H1 (cell line): ENCODE measurements around the gene WDFY4. TPM values are rescaled to one million over a fixed set of nuclear protein-coding genes. Genes with fewer than 3 reads are reported as not detected.

Experiments
- CTCF ChIA-PET: fragments of 300-600 bp; sonication (Branson Sonifier 250); formaldehyde crosslinking; loops from one replicate; lab custom pipeline; 2021; ENCODE audit not compliant: partially characterized antibody; lab: Charles Lee
- POLR2A ChIA-PET: fragments of 300-600 bp; sonication (Branson Sonifier 250); formaldehyde crosslinking; loops from one replicate; lab custom pipeline; 2021; ENCODE audit warnings: inconsistent platforms; ENCODE audit not compliant: partially characterized antibody; lab: Charles Lee
- DNase-seq, 2 experiments: peaks; one replicate each; pipeline versions ENCODE4 v3.0.0 to v3.0.0-alpha.2; 2010 to 2022; ENCODE audit warnings: low spot score in 2 of 2, low read depth in 1 of 2, mixed read lengths in 1 of 2
- FAIRE-seq: peaks from 2 replicates; lab custom pipeline; 2011; peaks lifted over from hg19 to GRCh38; lab: Jason Lieb, UNC
- H2AFZ ChIP-seq: 2 replicates; pipeline ENCODE4 v1.8.1; 2012; ENCODE audit warnings: low read length, inconsistent platforms
- H2AK5ac ChIP-seq: 2 replicates; pipeline ENCODE4 v1.6.1; 2013; ENCODE audit warnings: low read depth, low read length
- H2BK120ac ChIP-seq: replicated peaks from 2 replicates; pipeline ENCODE3; 2013; ENCODE audit warnings: low read depth, low read length, inconsistent platforms
- H2BK12ac ChIP-seq: 2 replicates; pipeline ENCODE4 v1.6.1; 2013; ENCODE audit warnings: low read depth, low read length
- H2BK15ac ChIP-seq: 2 replicates; pipeline ENCODE4 v1.6.1; 2013; ENCODE audit warnings: low read length
- H2BK20ac ChIP-seq: 2 replicates; pipeline ENCODE4 v1.6.1; 2013; ENCODE audit warnings: low read length
- H2BK5ac ChIP-seq: 2 replicates; pipeline ENCODE4 v1.6.1; 2013; ENCODE audit warnings: low read depth, low read length
- H3K14ac ChIP-seq: 2 replicates; pipeline ENCODE4 v1.6.1; 2013; ENCODE audit warnings: inconsistent platforms; ENCODE audit not compliant: insufficient read length
- H3K18ac ChIP-seq: 2 replicates; pipeline ENCODE4 v1.6.1; 2013; ENCODE audit warnings: low read length; ENCODE audit errors: extremely low read depth
- H3K23ac ChIP-seq: 2 replicates; pipeline ENCODE4 v1.6.1; 2013; ENCODE audit warnings: inconsistent platforms; ENCODE audit not compliant: insufficient read length
- H3K23me2 ChIP-seq: 2 replicates; pipeline ENCODE4 v1.6.1; 2013; ENCODE audit warnings: low read depth, low read length
- H3K27ac ChIP-seq: 2 replicates; pipeline ENCODE4 v1.6.1; 2011; ENCODE audit warnings: low read depth, low read length, inconsistent platforms
- H3K27me3 ChIP-seq, 4 experiments: replicated peaks in 1 of 4; 1 replicate in 1 of 4; 2 replicates in 3 of 4; pipeline versions ENCODE4 v1.6.1 to v1.8.1; 2011 to 2013; ENCODE audit warnings: low read length in 3 of 4, mild to moderate bottlenecking in 3 of 4, inconsistent platforms in 2 of 4, mixed read lengths in 2 of 4, moderate library complexity in 1 of 4; ENCODE audit not compliant: control insufficient read depth in 3 of 4, insufficient read depth in 3 of 4; ENCODE audit errors: extremely low read depth in 1 of 4
- H3K36me3 ChIP-seq, 4 experiments: 2 replicates each; pipeline versions ENCODE4 v1.6.1 to v1.8.1; 2011 to 2013; ENCODE audit warnings: mild to moderate bottlenecking in 4 of 4, low read length in 3 of 4, moderate library complexity in 2 of 4, control low read depth in 1 of 4, inconsistent platforms in 1 of 4; ENCODE audit not compliant: insufficient read depth in 4 of 4, control insufficient read depth in 2 of 4
- H3K4ac ChIP-seq: replicated peaks from 2 replicates; pipeline ENCODE3; 2013; ENCODE audit warnings: low read length, low read depth, mixed read lengths, inconsistent platforms; ENCODE audit not compliant: insufficient read length
- H3K4me1 ChIP-seq, 4 experiments: replicated peaks in 1 of 4; 1 replicate in 1 of 4; 2 replicates in 3 of 4; pipeline versions ENCODE4 v1.6.1 to v1.8.1; 2011 to 2013; ENCODE audit warnings: low read length in 3 of 4, inconsistent platforms in 2 of 4, mixed read lengths in 1 of 4; ENCODE audit not compliant: insufficient read depth in 4 of 4, control insufficient read depth in 3 of 4
- H3K4me2 ChIP-seq, 2 experiments: 2 replicates each; pipeline versions ENCODE4 v1.6.1 to v1.8.1; 2011 to 2013; ENCODE audit warnings: low read depth in 2 of 2, low read length in 2 of 2, control low read depth in 1 of 2, inconsistent platforms in 1 of 2, mild to moderate bottlenecking in 1 of 2; ENCODE audit not compliant: insufficient read depth in 1 of 2
- H3K4me3 ChIP-seq, 4 experiments: fragments of 200-600, 300-600 bp in 1 of 4; sonication (generic), shearing (Covaris generic), sonication (Bioruptor Twin) in 1 of 4; 2 replicates each; pipeline versions ENCODE4 v1.5.1 to v1.8.1; 2011 to 2016; ENCODE audit warnings: low read length in 4 of 4, low read depth in 3 of 4, control low read depth in 2 of 4, inconsistent platforms in 2 of 4, mild to moderate bottlenecking in 2 of 4, mixed read lengths in 1 of 4, moderate library complexity in 1 of 4; ENCODE audit not compliant: insufficient read depth in 2 of 4; ENCODE audit errors: extremely low read depth in 1 of 4
- H3K56ac ChIP-seq: replicated peaks from 2 replicates; pipeline ENCODE3; 2013; ENCODE audit warnings: low read depth, mild to moderate bottlenecking, mixed read lengths, low read length, inconsistent platforms; ENCODE audit not compliant: insufficient read length
- H3K79me1 ChIP-seq: 2 replicates; pipeline ENCODE4 v1.6.1; 2013; ENCODE audit warnings: low read depth, low read length, control low read depth
- H3K79me2 ChIP-seq, 2 experiments: 2 replicates each; pipeline versions ENCODE4 v1.6.1 to v1.8.1; 2012 to 2013; ENCODE audit warnings: low read length in 2 of 2, mild to moderate bottlenecking in 2 of 2, inconsistent platforms in 1 of 2; ENCODE audit not compliant: insufficient read depth in 2 of 2, control insufficient read depth in 1 of 2
- H3K9ac ChIP-seq, 4 experiments: replicated peaks in 1 of 4; 1 replicate in 1 of 4; 2 replicates in 3 of 4; pipeline versions ENCODE4 v1.6.1 to v1.8.1; 2011 to 2013; ENCODE audit warnings: low read depth in 3 of 4, low read length in 3 of 4, control low read depth in 2 of 4, mild to moderate bottlenecking in 2 of 4, moderate library complexity in 2 of 4, inconsistent platforms in 1 of 4; ENCODE audit errors: extremely low read depth in 1 of 4
- H3K9me3 ChIP-seq, 2 experiments: 2 replicates each; pipeline versions ENCODE4 v1.6.1 to v1.8.1; 2012 to 2013; ENCODE audit warnings: mild to moderate bottlenecking in 2 of 2, moderate library complexity in 2 of 2, control low read depth in 1 of 2, inconsistent platforms in 1 of 2, low read depth in 1 of 2, low read length in 1 of 2, mixed read lengths in 1 of 2; ENCODE audit not compliant: insufficient read depth in 2 of 2
- H4K20me1 ChIP-seq, 2 experiments: replicated peaks in 1 of 2; 2 replicates each; pipeline versions ENCODE3 to v1.8.1; 2011 to 2013; ENCODE audit warnings: inconsistent platforms in 2 of 2, low read length in 2 of 2, mild to moderate bottlenecking in 1 of 2; ENCODE audit not compliant: insufficient read depth in 2 of 2, control insufficient read depth in 1 of 2
- H4K5ac ChIP-seq: 2 replicates; pipeline ENCODE4 v1.6.1; 2013; ENCODE audit warnings: low read length, low read depth, mixed read lengths, inconsistent platforms; ENCODE audit not compliant: insufficient read length
- H4K8ac ChIP-seq: 2 replicates; pipeline ENCODE4 v1.8.0; 2013; ENCODE audit warnings: mild to moderate bottlenecking, moderate library complexity, low read length, inconsistent platforms; ENCODE audit not compliant: insufficient read depth; ENCODE audit errors: extremely low read depth
- H4K91ac ChIP-seq: replicated peaks from 2 replicates; pipeline ENCODE3; 2013; ENCODE audit warnings: low read length, mixed read lengths, inconsistent platforms; ENCODE audit not compliant: insufficient read length
- BRCA1 ChIP-seq: IDR thresholded peaks from 2 replicates; pipeline ENCODE4 v1.6.1; 2012; ENCODE audit warnings: low read depth, low read length, improper control_type of control experiment
- KDM1A ChIP-seq: fragments of 200-600, 300-600 bp; sonication (generic); IDR thresholded peaks from 2 replicates; pipeline ENCODE4 v1.7.1; 2016; ENCODE audit warnings: mild to moderate bottlenecking, low read length, borderline replicate concordance
- NANOG ChIP-seq: IDR thresholded peaks from 2 replicates; pipeline ENCODE4 v1.6.1; 2011; ENCODE audit warnings: low read length, low read depth, mild to moderate bottlenecking, inconsistent platforms; ENCODE audit not compliant: insufficient read depth, poor library complexity, severe bottlenecking
- SIN3A ChIP-seq, 2 experiments: IDR thresholded peaks in 1 of 2; conservative IDR thresholded peaks in 1 of 2; 2 replicates each; pipeline ENCODE4 v1.6.1; 2011 to 2012; ENCODE audit warnings: low read length in 2 of 2, improper control_type of control experiment in 1 of 2, low read depth in 1 of 2, mild to moderate bottlenecking in 1 of 2
- WGBS, 2 experiments: shearing (Covaris generic) in 1 of 2; methylation state at CpG; one replicate each; pipeline versions ENCODE4 v1.1.6 to v1.1.7; 2013 to 2015; ENCODE audit warnings: low lambda C conversion rate in 2 of 2, mixed read lengths in 2 of 2, inconsistent platforms in 1 of 2, low coverage in 1 of 2, missing lambda C conversion rate in 1 of 2; ENCODE audit not compliant: insufficient replicate concordance in 2 of 2, insufficient coverage in 1 of 2, insufficient read length in 1 of 2; ENCODE audit errors: extremely low coverage in 1 of 2, missing lambda C conversion rate in 1 of 2; 5-methylcytosine and 5-hydroxymethylcytosine counted together
- polyA plus RNA-seq, 7 experiments: library from polyadenylated mRNA; depleted of rRNA in 3 of 7; stranded (reverse) in 5 of 7; unstranded in 2 of 7; fragments of >200 nt in 5 of 7; fragments of 200-250 nt in 2 of 7; gene quantifications; 1 replicate in 5 of 7; 2 replicates in 1 of 7; 4 replicates in 1 of 7; pipeline versions ENCODE4 v1.2.1 to v1.2.3, GENCODE V29; 2011 to 2013; ENCODE audit warnings: missing spikeins in 2 of 7, mixed read lengths in 2 of 7
- total RNA-seq: library from RNA; stranded (reverse); fragmentation: NEBNext Ultra II Directional; extraction: Animal tissue kit (Norgen Biotek cat#: 25700); gene quantifications from 2 replicates; pipeline ENCODE4 v1.2.1, GENCODE V29; 2021

WDFY4 gene
- total and polyA plus RNA-seq, 2 of the 8 experiments (the other 6 are each of a cell fraction or from before 2014, with no cell fraction given), result not detected

GRCh38 chr10:48996329-48996728, 311.7 kb downstream of the WDFY4 start:
- 58% methylated on average over 3 of the region's 3 CpGs; no CpG with 5 or more reads in 1 of the 2 experiments for WGBS, 2 experiments
- Histone ChIP-seq H2BK120ac (no peak overlapping the region), H4K5ac (no peak overlapping the region), H3K79me2 (no peaks in the 10 kb centered on the region), H4K20me1 (peaks cover 0 to 1% of the 10 kb centered on the region in 2 experiments), H3K4me1 (no peaks in the 10 kb centered on the region), H3K9ac (no peak overlapping the region), H3K18ac (no peak overlapping the region), H2BK5ac (no peak overlapping the region), H3K4me3 (no peak overlapping the region), H3K4ac (no peak overlapping the region), H3K36me3 (no peaks in the 10 kb centered on the region), H3K14ac (no peak overlapping the region), H3K23ac (no peak overlapping the region), H2AFZ (no peak overlapping the region), H3K9me3 (no peaks in the 10 kb centered on the region), H3K79me1 (no peaks in the 10 kb centered on the region), H3K4me2 (no peak overlapping the region), H3K56ac (no peak overlapping the region), H2AK5ac (no peak overlapping the region), H4K8ac (no peak overlapping the region), H2BK20ac (no peak overlapping the region), H4K91ac (no peak overlapping the region), H2BK12ac (no peak overlapping the region), H2BK15ac (no peak overlapping the region), H3K27me3 (no peaks in the 10 kb centered on the region), H3K23me2 (no peaks in the 10 kb centered on the region), H3K27ac (no peak overlapping the region)
- no peak for TF ChIP-seq BRCA1
- no peak for TF ChIP-seq NANOG
- no peak for TF ChIP-seq SIN3A (conservative IDR thresholded peaks at IDR 0.05 in 1 of 2, IDR thresholded peaks at IDR 0.05 in 1 of 2; ENCODE audit: low read depth in 1 of 2, low read length in 2 of 2)
- TF ChIP-seq KDM1A, result no peak
- DNase-seq, result no peak
- ChIA-PET CTCF (interaction anchor here (2.9 kb wide), 1 partner anchor 10 kb away, joined by 7 read pairs; no protein-coding TSS in a partner anchor), POLR2A (no interaction called here)
- FAIRE-seq, result no peak
